ENCODE measurements around the gene MSMP.

Gene MSMP

DNA sequence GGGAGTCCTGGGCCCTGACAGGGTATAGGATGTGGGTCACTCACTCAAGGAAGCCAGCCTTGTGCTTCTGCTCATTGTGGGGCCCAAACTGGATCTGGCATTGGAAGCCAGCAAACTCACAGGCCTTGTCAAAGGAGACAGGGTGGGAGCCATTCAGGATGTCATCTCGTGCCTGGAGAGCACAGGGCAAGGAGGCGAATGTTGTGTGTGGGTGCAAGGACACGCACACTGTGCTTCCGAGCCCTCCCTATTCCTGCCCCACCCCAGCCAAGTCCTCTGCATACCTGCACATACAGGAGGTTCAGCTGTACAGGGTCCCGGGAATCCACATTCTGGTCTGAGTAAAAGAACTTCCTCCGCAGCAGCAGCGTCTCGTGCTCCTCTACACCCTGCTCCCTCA lies 30.2 kb downstream of the MSMP start:
- DNase-seq (ENCODE audit: low spot score) = no peak
- FAIRE-seq = no peak

DNA sequence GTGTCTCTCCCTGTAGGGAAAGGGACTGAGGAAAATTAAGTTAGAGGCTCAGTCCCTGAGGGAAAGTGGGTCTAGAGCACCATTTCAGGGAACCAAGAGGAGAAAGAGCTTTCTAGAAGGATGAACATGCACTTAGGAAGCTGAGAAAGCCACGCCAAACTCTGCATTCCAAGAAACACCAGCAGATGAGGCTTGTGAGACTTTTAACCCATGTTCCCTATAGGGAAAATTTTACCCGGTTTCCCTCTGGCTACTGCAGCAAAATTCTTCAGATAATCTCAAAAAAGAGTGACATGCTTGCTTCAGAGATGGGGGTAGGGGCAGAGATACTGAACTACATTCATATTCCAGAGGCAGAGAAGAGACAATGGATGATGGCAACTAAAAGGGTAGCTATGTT lies 30.6 kb downstream of the MSMP start:
- FAIRE-seq (no peak), DNase-seq (ENCODE audit: low spot score) (no peak)

DNA sequence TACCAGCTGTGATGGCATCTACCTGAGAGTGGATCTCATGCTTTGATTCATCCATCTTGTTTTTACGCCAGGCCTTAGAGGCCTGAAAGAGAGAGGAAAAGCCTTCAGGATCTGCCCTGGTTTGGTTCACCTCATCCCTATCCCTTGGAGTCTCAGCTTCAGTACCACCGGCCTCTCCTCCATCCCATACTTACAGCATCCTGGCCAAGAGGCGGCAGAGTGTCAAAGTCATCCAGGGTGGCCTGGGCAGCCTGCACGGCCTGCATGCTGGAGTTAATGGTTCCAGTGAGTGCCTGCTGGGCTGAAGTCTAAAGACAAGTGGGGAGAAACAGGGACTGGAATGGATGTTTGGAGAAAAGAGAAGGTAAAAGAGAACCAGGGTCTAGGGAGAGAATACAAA lies 34.5 kb downstream of the MSMP start:
- DNase-seq (ENCODE audit: low spot score) = no peak
- no peak for FAIRE-seq

DNA sequence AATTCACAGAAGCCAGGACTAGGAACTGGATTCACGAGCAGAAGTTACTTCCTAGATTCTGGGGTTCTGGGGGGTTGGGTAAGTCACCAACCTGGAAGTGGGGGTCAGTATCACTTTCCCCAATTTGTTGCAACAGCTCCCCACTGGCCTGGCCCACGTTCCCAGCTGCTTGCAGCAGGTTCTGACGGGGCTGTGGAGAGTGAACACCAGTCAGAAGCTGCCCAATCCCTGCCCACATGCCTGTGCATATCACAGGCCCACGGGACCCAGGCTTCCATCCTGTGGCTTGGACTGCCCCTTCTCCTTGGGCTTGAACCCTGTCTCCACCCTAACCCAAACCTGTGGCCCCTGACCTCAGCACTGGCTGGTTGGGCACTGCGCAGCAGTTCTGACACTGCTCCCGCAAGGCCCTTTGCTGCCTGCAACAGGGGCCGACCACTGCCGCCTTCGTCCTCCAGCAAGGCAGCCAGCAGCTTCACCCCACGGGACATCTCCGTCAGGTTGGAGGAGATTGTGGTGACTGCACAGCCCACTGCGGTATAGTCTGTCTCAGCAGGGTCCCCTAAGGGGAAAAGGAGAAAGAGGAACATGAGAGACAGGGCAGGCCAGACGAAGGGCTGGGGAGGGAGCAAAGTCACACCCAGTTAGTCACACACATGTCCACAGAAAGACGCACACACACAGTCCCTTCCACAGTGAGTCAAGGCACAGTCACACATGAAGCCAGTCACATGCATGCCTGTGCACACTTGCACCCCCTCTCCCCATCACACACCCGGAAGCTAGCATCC lies 35.2 kb downstream of the MSMP start:
- no peak for DNase-seq (ENCODE audit: low spot score)
- no peak for FAIRE-seq

DNA sequence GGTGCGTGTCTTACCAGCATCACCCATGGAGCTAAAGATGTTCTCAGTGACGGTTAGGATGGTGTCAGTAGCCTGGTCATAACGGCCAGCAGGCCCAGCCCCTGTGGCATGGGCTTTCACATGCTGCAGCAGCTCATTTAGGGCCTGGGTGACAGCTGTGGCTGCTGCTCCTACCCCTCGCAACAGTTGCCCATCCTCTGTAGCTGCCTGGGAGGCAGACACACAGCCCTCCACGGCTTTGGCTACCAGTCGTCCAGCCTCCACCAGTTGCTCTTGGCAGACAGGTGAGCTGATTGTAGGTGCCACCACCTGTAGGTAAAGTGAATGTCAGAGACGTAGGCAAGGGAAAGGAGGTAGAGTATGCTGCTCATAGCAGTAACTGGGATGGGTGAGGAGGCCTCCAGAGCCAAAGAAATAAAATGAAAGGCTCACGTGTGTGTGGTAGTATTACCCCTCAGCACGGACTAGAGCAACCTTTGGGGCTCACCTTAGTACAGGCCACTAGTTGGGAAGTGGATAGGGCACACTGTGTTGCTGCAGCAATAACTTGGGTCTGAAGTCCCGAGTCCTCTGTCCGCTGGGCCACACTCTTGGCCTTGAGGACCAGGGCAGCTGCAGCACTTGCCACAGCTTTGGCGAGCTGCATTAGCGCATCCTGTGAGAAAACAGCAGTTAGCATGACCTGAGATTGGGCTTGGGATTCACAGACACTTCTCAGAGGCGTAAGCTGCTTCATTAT lies 36.8 kb downstream of the MSMP start:
- no peak for DNase-seq (ENCODE audit: low spot score)
- peak; percentile 5 for FAIRE-seq

DNA sequence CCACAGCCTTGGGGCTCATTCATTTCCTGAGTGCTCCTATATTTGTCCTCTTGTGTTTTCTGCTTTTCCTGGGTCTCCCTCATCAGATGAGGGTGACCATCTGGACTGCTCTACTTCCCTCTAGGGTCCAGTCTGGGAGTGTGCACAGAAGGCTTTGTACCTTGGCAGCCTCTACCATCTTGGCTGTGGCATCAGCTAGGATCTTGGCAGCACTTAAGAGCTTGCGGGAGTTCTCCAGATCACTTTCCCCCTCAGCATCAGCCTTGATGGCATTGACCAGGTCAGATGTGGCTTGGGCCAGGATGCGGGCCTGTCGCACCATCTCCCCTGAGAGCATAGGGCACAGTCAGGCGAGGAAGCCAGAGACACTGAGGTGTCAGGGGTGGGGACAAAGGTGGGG lies 37.8 kb downstream of the MSMP start:
- FAIRE-seq (peak; percentile 5), DNase-seq (ENCODE audit: low spot score) (no peak)

DNA sequence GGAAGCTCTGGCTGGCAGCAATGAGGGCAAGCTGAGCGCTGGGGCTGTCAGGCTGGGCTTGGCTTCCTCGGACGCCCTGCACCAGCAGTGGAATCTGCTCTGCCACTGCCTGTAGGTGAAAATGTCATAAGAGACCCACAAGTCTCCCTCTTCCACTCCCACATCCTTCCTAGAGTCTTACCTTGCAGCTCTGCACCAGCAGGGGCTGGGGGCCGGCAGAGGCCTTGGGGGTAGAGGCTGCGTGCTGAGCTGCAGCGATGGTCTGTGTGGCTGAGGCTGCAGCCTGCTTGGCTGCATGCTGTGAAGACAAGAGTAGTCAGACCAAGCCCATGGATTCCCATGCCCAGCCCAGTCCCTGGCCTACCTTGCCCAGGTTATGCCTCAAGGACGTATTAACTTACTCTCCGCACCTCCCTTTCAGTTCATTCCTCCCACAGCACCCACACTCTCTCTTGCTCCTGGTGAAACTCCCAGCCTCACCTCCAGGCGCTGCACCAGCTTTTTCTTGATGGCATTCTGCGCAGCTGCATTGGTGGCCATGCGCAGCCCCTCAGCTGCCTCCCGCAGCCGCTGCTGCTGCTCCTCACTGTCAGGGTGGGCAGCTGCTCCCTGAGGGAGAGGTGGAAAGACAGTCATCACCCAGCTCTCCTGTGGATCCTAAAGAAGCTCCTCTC lies 39.4 kb downstream of the MSMP start:
- DNase-seq (ENCODE audit: low spot score) = no peak
- FAIRE-seq = no peak

DNA sequence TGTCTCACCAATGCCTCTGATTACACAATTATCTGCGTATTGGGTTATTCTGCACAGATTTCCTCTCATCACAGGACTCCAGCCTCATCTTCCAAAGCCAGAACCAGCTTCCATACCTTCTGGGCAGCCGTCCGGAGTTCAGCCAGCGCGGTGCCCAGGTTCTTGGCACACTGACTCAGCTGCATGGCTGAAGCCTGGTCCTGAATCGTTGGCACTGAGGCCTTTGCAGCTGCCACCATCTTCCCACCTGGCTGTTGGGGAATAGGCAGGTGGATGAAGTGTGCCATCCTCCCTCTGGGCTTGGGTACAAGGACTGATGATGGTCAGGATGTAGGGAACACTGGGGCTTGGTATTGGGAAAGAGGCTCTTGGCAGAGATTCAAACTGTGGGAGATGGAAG lies 40.0 kb downstream of the MSMP start:
- no peak for FAIRE-seq
- DNase-seq (ENCODE audit: low spot score) = no peak

DNA sequence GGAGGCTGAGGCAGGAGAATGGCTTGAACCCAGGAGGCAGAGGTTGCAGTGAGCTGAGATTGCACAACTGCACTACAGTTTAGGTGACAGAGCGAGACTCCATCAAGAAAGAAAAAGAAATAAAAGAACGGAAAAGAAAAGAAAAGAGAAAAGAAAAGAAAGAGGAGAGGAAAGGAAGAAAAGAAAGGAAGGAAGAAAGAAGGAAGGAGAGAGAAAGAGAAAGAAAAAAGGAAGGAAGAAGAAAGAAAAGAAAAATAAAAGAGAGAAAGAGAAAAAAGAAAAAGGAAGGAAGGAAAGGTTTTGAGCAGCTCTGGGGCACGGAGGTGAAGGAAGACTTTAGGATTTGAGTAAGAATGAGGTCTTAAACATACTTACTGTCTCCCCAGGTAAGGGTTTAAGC lies 40.5 kb downstream of the MSMP start:
- no peak for FAIRE-seq
- DNase-seq (ENCODE audit: low spot score) = no peak

DNA sequence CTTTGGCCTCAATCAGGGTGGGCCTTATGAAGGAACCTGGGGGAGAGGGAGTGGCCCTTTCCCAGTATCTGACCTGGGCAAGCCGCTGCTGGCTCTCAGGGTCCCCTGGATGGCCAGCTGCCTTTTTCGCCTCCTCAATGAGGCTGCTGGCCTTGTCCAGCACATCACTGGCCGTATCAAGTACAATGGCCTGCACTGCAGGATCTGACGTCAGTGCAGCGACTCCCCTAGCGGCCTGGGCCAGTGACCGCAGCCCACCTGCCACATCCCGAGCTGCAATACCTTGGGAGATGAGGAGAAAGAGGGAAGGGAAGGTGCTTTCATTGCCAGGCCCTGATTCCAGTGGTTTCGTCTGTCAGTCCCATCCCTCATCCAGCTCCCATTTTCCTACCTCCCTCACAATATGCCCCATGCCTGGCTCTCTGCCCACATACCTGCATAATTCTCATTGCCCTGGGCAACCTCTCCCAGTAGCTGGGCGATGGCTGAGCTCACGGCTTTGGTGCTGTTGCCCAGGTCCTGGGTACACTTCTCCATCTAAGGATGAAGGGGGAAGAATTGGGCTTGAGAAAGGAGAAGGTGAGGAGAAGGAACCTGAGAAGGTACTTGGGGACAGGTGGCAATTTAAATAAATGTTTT lies 41.2 kb downstream of the MSMP start:
- DNase-seq (ENCODE audit: low spot score) (no peak), FAIRE-seq (no peak)

DNA sequence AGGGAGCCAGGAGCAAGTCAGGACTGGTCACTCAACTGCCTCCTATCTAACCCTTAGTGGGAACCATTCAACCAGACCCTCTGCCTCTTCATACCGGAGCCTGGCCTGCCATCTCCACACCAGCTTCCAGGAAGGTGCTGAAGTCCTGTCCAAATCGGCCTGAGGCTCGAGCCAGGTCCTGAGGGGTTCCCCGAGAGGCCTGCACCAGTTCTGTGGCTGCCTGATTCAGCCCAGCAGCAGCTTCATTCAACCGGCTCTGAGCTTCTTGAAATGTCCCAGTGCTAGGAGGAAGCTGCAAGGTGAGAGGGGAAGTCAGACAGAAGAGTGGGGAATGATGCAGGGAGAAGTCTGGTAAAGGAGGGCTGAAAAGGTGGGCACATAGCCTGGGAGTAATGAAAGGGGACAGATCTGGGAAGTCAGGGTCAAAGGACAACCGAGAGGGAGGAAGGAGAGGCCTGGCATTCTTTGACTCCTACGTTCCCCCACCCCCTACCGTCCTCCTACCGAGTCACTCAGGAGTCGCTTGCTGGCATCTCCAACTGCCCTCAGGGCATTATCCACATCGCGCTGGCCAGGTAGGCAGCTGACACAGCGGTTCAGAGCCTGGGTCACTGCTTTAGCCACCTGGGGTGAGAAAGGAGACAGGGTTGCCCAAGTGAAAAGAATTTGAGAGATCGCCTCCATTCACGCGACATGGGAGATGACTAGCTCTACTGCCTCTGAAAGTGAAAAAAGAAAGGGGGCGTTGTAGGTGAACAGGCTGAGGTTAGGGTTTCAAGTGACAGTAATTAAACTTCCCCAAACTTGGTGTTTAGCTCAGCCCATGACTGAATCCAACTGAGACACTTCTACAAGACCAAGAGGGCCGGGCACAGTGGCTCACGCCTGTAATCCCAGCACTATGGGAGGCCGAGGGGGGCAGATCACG lies 42.3 kb downstream of the MSMP start:
- DNase-seq (ENCODE audit: low spot score) (no peak), FAIRE-seq (no peak)

DNA sequence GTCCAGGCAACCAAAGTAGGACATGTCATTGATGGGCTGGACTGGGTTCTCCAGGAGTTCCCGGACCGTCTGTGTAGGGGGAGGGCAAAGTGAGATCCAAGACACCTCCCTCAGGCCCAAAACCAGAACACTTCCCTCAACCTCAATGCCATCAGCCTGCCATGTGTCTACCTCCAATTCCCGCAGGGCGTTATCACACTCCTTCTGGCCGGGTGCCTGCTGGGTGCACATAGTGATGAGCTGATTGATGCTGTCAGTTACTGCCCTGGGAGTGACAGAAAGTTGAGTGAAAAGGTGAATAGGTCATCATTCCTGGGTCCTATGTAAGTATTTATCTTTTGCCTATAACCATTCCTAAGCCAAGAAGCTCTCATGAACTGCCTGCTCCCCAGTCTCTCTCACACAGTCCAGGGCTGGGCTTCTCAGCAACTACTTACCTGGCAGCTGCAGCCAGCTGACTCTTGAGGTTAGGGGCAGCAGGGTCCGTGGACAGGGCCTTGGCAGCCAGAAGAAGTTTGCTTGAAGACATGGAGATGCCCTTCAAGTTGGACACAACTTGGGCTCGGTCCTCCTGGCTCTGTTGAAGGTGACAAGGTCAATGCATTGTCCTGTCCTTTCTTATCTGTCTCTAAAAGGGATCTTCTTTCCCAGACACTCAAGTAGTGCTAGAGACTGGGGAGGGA lies 43.1 kb downstream of the MSMP start:
- no peak for FAIRE-seq
- no peak for DNase-seq (ENCODE audit: low spot score)

DNA sequence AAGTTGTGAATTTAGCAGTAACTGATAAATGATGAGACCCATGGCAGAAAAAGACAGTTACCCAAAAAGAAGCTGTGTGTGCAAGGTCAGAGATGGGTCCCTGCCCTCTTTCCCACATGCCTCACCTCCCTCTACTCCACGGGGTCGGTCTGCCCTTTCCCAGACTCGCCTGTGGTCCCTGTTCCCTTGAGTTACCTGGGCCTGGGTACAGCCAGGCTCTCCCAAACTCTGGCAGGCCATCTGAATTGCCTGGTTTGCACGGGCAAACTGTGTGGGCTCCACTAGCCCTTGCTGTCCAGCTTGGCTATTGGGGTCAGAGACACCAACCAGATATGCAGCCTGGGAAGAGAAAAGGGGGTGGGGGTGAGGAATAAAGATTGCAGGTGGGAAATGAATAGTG lies 45.9 kb downstream of the MSMP start:
- FAIRE-seq (no peak), DNase-seq (ENCODE audit: low spot score) (no peak)

DNA sequence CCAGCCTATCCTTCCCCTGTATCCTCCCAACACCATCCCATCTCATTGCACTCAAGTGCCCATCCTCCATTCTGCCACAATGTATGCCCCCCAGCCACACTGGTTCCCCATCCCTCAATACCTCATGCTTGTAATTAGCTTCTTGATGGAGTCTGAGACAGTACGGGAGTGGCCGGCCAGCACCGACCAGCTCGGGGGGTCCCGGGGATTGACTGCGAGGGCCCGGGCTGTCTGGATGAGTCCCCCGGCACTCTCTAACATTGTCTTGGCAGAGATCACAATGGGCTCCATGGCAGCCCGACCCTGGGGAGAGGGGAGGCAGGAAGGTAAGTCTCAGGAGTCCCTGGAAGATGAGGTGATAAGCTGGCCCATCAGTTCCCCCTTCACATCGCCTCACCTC lies 47.1 kb downstream of the MSMP start:
- FAIRE-seq (no peak), DNase-seq (ENCODE audit: low spot score) (no peak)

DNA sequence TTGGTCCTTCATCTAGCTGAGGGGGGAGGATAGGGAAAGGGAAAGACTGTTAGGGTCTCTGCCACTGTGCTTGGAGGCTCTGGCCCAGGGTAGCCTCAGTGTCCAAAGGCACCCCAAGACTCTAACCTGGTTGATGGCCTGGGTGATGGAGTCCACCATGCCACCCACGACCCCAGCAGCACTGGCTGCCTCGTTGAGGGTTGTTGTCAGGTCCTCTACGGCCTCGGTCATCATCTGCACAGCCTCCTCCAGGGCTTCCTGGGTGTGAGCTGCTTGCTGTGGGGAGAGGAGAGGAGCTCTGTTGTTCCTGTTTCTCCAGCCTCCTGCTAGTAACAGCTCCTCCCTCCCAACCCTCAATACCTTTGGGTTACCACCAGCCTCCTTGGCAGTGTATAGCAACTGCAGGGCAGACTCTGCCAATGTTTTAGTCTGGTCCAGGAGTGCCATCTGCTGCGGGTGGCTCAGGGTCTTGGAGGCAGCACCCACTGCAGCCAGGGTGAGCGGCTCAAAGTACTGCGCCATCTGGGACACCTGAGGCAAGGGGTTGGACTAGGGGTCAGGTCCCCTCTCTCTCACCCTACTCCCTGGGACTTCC lies 48.1 kb downstream of the MSMP start:
- DNase-seq (ENCODE audit: low spot score) = no peak
- FAIRE-seq = no peak

DNA sequence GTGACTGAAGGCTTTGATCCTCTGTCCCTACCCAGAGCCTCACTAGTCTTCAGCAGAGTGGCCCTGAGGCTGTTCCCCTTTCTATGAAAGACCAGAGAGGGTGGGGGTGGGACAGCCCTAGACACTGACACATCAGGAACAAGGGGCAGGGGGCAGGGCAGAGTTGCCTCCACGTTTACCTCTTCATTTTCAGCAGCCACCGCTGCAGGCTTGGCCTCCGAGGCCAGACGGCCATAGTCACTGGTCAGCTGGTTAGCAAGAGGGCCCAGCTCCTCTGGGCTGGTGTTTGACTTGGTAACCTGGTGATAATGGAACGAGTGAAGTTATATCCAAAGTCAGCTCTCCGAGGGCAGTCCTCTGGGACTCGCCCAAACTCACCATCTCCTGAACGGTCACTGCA lies 48.7 kb downstream of the MSMP start:
- no peak for DNase-seq (ENCODE audit: low spot score)
- no peak for FAIRE-seq

DNA sequence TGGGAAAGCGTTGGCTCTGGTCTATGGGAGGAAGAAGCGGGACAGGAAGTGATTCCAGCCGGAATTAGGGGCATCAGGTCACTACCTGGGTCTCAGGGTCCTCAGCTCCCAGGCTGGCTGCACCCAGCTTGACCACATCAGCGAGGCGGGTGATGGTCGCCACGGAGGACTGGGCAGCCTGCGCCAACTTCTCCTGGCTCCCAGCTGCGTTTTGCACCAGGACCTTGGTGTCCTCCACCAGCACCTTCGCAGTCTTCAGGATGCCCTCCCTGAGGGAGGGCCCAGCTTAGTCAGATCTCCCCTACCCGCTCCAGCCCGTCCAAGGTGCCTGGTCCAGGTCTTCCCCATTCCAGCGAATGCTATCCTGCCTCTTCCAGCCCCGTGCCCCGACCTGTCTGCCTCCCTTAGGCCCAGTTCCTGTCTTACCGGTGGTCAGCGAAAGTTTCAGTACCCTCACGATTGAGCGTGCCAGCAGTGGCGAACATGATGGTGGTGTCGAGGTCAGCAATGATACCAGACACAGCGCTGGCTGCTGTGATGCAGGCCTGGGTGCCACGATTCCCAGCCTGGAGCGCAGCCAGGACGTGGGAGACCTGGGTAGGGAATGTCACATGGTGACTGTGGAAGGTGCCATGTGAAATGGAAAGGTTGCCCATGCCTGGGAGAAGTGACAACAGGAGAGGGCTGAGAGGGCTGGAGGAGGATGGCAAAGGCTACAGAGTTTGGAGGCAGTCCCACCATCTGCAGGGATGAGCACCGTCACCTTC lies 50.0 kb downstream of the MSMP start:
- FAIRE-seq (peak; percentile 77), DNase-seq (ENCODE audit: low spot score) (no peak)

Data from urothelium cell line (cell line).